Activated naive CD8-positive, alpha-beta T cell treated with anti-CD3 and anti-CD28 coated beads, Interleukin-2, amount 50 U/mL, for 24 hours (primary cell): ENCODE results near the gene PRKRIP1.
"Not testable (repeated sequence)": the region's sequence is repeated elsewhere in the genome, so short reads cannot be mapped to it uniquely, and the experiment has no call there.

Experiments
- ATAC-seq: fragments of 150-1000 bp; cut with Tn5 transposase; one replicate; pipeline ENCODE4 v1.10.0; 2021
- DNase-seq: peaks from one replicate; pipeline ENCODE4 v3.0.0; 2021
- H3K27ac Mint-ChIP-seq: one replicate; pipeline ENCODE4 v1.8.0; 2021; ENCODE audit warnings: mild to moderate bottlenecking, mixed read lengths
- H3K27me3 Mint-ChIP-seq: one replicate; pipeline ENCODE4 v1.8.0; 2021; ENCODE audit warnings: mixed read lengths
- H3K36me3 Mint-ChIP-seq: one replicate; pipeline ENCODE4 v1.8.0; 2021; ENCODE audit warnings: low read depth, mixed read lengths
- H3K4me1 Mint-ChIP-seq: one replicate; pipeline ENCODE4 v1.8.0; 2021; ENCODE audit warnings: mixed read lengths
- H3K4me3 Mint-ChIP-seq: one replicate; pipeline ENCODE4 v1.8.0; 2021; ENCODE audit warnings: mild to moderate bottlenecking, moderate library complexity, mixed read lengths
- H3K9me3 Mint-ChIP-seq: one replicate; pipeline ENCODE4 v1.8.0; 2021; ENCODE audit warnings: mixed read lengths

PRKRIP1 gene, protein sequence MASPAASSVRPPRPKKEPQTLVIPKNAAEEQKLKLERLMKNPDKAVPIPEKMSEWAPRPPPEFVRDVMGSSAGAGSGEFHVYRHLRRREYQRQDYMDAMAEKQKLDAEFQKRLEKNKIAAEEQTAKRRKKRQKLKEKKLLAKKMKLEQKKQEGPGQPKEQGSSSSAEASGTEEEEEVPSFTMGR

DNA sequence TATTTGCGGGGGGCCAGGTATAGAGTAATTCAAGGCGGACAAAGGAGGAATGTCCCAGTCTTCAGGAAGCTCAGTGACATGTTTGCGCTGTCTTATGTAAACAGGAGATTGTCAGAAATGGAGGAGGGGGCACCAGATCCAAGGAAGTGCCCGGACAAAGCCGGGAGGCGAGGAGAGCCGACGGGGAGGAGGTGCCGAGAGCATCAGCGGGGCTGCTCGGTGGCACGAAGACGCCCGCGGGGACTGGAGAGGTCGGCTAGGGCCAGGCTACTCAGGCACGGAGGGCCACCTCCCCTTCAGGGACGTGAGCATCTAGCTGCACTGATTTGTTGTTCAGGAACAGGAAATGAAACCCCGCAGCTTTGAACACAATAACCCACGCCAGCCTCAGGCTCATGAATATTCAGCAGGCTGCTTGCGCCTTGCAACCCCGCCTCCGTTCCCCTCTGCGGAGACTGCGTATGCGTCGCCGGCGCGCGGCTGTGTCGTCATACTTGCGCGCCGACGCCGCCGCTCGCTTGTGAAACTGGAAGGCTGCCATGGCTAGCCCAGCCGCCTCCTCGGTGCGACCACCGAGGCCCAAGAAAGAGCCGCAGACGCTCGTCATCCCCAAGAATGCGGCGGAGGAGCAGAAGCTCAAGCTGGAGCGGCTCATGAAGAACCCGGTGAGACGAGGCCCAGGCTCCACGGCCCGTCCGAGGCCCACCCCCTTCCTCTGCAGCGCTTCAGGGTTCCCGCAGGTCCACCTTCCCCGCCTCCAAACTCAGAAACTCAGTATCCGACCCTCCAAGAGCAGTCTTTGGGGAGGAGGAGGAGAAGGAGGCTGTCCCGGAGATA is at the start of gene PRKRIP1:
Gene PRKRIP1 (plus strand): TSS at position 491 of the 837 bp plus-strand sequence. CDS start 49 bp downstream, at position 540.
- no peaks in the 10 kb centered on the region for H3K27me3 Mint-ChIP-seq
- H3K4me1 Mint-ChIP-seq = peaks cover 17% of the 10 kb centered on the region
- no peaks in the 10 kb centered on the region for H3K9me3 Mint-ChIP-seq
- ATAC-seq = peak; percentile 98
- peak within 1 kb of the TSS; percentile 92 for H3K4me3 Mint-ChIP-seq
- DNase-seq = peak; percentile 82
- H3K36me3 Mint-ChIP-seq = peaks cover 26% of the 10 kb centered on the region
- H3K27ac Mint-ChIP-seq = peak within 1 kb of the TSS; percentile 86

DNA sequence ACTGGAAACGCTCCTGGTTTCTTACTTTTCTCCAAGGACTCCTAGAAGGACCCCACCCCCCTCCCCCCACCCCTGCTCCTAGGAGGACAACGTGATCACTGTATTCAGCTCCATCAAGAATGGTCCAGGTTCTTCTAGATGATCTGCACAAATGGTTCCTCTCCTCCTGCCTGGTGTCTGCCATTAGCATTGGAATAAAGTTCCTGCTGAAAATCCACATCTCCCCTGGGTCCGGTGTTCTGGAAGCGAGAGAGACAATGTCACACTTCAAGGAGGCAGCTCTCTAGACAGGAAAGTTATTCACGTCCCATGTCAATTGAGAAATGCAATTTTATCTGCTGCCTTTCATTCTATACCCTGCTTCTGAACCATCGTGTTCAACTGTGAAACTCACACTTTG is 49.2 kb upstream of the PRKRIP1 start:
- H3K36me3 Mint-ChIP-seq, H3K27me3 Mint-ChIP-seq, H3K27ac Mint-ChIP-seq, DNase-seq, H3K4me1 Mint-ChIP-seq, ATAC-seq, H3K4me3 Mint-ChIP-seq, H3K9me3 Mint-ChIP-seq: not testable (repeated sequence)

DNA sequence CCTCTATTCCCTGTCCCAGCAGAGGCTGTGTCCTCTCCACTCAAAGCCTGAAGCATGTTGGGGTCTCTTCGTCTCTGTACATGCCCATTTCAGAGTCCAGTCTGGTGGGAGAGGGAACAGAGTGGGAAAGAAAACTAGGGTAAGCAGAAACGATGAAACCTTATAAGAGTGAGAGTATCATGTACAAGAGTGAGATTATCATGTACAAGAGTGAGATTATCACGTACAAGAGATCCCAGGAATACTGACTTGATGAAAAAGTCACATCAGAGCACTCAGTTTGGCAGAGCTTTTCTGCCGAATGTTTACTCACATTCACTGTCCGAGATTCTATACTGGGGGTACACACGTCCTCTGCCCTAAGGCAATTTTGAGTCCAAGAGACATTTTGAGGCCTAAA is 39.8 kb upstream of the PRKRIP1 start, which contains the start of gene SPDYE6:
Gene SPDYE6 (minus strand): TSS at position 101 of the 400 bp plus-strand sequence. CDS start 421 bp downstream, outside the sequence.
- H3K9me3 Mint-ChIP-seq, H3K27ac Mint-ChIP-seq, DNase-seq, H3K27me3 Mint-ChIP-seq, ATAC-seq, H3K4me1 Mint-ChIP-seq, H3K4me3 Mint-ChIP-seq, H3K36me3 Mint-ChIP-seq: not testable (repeated sequence)

DNA sequence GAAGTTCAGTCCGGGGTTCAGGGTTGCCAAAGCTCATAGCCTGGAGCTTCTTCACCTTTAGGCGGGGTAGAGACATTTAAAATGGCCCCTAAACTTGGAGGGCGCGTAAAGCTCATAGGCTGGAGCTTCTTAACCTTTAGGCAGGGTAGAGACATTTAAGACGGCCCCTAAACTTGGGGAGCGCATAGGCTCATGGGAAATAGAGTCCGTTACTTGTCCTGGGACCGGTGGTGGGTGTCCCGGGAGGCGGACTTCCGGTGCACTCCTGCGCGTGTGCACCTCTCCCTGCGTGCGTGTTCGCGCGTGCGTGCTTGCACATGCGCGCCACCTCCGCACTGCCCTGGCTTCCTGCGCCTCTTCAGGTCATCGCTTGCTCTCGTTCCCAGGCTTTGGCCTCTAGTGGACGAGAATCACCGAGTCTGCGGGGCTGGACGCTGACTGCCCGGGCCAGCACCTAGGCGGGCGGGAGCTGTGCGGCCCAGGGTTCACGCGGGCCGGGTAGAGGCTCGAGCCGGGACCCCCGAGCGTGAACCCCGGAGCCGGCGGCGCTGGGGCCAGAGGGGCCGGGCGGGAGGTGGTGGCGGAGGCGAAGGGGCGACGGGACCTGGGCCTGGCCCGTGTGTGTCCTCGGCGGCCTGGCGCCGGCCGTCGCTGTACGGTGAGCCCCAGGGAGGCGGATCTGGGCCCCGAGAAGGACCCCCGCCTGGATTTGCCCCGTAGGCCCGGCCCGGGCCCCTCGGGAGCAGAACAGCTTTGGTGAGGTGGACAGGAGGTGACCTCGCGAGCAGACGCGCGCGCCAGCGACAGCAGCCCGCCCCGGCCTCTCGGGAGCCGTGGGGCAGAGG is 32.4 kb upstream of the PRKRIP1 start:
- Mint-ChIP-seq H3K36me3 (peaks cover 17% of the 10 kb centered on the region), H3K4me1 (peaks cover 21% of the 10 kb centered on the region), H3K4me3 (peak overlapping the region; percentile 91), H3K27ac (peak overlapping the region; percentile 86)
- not testable (repeated sequence) for H3K27me3 Mint-ChIP-seq, H3K9me3 Mint-ChIP-seq
- ATAC-seq (peak; percentile 100), DNase-seq (peak; percentile 91)

DNA sequence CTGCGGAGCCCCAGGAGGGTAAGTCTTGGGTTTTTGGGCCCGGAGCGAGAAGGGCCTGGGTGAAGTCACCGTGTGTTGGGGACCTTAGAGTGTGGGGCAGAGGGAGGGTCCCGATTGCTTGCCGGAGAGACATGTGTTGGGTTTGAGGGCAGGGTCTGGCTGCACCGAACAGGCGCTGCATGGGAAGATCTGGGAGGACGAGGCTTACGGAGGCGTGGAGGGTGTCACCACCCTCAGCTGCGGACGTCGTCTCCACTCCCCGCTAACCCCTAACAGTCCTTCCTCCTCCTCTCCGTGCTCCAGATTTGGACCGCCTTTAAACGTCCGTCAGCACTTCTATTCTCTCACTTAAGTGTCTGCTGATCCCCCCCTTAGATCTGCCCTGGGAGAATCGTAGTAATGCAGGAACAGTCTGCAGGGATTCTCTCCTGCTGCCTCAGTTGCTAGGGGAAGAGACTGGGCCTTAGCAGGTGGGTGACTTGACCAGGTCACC is 31.7 kb upstream of the PRKRIP1 start:
- Mint-ChIP-seq H3K27ac (peak overlapping the region; percentile 86), H3K36me3 (peaks cover 17% of the 10 kb centered on the region), H3K4me3 (peak overlapping the region; percentile 91), H3K4me1 (peaks cover 21% of the 10 kb centered on the region)
- not testable (repeated sequence) for ATAC-seq, H3K27me3 Mint-ChIP-seq, H3K9me3 Mint-ChIP-seq
- peak; percentile 19 for DNase-seq

DNA sequence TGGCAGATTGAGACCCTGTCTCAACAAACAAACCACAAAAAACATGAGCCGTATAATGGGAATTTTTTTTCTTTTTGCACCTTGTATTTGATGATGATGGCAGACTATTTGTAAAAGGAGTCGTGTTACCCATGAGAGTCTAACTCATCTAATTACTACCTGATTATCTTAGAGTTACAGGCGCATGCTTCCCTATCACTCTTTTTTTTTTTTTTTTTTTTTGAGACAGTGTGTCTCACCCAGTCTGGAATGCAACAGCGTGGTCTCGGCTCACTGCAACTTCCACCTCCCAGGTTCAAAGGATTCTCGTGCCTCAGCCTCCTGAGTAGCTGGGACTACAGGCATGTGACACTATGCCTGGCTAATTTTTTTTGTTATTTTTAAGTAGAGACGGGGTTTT is 30.8 kb upstream of the PRKRIP1 start:
- peaks cover 25% of the 10 kb centered on the region for H3K36me3 Mint-ChIP-seq
- not testable (repeated sequence) for H3K27me3 Mint-ChIP-seq, H3K9me3 Mint-ChIP-seq, H3K27ac Mint-ChIP-seq, DNase-seq, ATAC-seq
- peak overlapping the region; percentile 91 for H3K4me3 Mint-ChIP-seq
- peaks cover 26% of the 10 kb centered on the region for H3K4me1 Mint-ChIP-seq

DNA sequence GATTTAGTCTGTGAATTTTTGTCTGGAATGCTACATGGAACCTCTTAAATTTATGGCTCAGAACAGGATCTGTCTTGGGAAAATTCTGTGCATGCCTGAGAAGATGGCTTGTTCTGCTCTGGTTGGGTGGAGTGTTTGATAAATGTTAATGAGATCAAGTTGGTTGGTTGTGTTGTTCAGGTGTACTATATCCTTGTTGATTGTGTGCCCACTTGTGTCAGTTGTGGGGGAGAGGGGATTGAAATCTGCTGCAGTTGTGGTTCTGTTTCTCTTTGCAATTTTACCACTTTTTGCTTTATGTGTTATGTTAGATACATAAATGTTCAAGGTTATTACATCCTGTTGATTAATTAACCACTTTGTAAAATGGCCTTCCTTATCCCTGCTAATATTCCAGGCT is 26.1 kb upstream of the PRKRIP1 start:
- ATAC-seq, H3K27me3 Mint-ChIP-seq, H3K27ac Mint-ChIP-seq, H3K9me3 Mint-ChIP-seq, DNase-seq, H3K4me3 Mint-ChIP-seq: not testable (repeated sequence)
- H3K36me3 Mint-ChIP-seq = peaks cover 42% of the 10 kb centered on the region
- peaks cover 32% of the 10 kb centered on the region for H3K4me1 Mint-ChIP-seq

DNA sequence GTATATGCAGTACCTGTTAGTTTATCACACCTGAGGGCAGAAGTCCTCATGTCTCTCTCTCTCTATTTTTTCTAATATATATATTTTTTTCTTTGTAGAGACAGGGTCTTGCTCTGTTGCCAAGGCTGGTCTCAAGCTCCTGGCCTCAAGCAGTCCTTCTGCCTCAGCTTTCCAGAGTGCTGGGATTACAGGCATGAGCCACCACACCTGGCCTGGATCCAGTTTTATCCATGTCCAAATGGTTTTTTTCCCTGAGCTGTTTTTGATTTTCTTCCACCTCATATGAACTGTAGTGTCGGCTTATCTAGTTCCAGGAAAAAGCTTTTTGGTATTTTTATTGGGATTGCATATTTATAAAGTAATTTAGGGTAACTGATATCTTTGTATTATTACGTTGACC is 23.4 kb upstream of the PRKRIP1 start:
- not testable (repeated sequence) for DNase-seq, H3K27me3 Mint-ChIP-seq, ATAC-seq, H3K27ac Mint-ChIP-seq, H3K4me3 Mint-ChIP-seq, H3K9me3 Mint-ChIP-seq
- peaks cover 39% of the 10 kb centered on the region for H3K36me3 Mint-ChIP-seq
- H3K4me1 Mint-ChIP-seq = peaks cover 20% of the 10 kb centered on the region

DNA sequence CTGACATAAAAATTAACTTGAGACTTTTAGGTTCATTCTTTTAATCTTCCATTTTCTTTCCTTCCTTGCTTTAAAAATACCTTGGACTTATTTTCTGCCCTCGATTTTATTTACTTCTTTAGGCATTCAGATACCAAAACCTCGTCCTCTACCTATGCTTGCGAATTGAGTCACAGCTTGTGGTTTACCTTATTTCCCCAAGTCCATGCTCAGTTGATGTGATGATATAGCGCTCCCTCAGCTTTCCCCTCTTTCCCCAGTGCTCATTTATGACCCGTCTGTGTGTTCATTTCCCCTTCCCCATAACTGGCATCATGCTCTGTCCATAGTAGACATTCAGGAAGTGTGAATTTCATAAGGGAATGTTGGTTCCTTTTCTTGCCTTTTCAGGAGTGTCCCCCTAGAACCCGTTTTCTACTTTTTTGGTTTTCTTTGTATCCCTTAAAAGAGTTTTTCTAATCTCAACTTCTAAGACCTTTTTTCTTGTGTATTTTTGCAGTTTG is 19.1 kb upstream of the PRKRIP1 start:
- Mint-ChIP-seq H3K36me3 (peaks cover 35% of the 10 kb centered on the region), H3K4me3 (no peak overlapping the region), H3K27ac (peak overlapping the region; percentile 12), H3K27me3 (no peaks in the 10 kb centered on the region), H3K9me3 (no peaks in the 10 kb centered on the region), H3K4me1 (peaks cover 5% of the 10 kb centered on the region)
- no peak for DNase-seq
- no peak for ATAC-seq

DNA sequence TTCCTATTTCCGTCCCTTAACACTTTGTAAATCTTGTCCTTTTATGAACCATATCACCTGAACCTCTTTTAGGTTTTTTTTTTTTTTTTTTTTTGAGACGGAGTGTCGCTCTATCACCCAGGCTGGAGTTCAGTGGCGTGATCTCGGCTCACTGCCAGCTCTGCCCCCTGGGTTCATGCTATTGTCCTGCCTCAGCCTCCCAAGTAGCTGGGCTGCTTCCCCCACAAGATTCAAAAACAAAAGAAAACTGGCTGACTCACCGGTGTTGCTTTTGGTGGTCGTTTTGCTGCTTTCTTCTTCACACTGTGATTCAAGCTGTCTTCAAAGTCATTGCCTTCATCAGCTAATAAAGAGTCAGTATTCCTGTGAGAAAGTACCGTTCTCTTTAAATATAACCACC is 15.3 kb upstream of the PRKRIP1 start:
- H3K27me3 Mint-ChIP-seq, H3K9me3 Mint-ChIP-seq, ATAC-seq, H3K4me3 Mint-ChIP-seq, H3K4me1 Mint-ChIP-seq, DNase-seq, H3K27ac Mint-ChIP-seq: not testable (repeated sequence)
- peaks cover 29% of the 10 kb centered on the region for H3K36me3 Mint-ChIP-seq

DNA sequence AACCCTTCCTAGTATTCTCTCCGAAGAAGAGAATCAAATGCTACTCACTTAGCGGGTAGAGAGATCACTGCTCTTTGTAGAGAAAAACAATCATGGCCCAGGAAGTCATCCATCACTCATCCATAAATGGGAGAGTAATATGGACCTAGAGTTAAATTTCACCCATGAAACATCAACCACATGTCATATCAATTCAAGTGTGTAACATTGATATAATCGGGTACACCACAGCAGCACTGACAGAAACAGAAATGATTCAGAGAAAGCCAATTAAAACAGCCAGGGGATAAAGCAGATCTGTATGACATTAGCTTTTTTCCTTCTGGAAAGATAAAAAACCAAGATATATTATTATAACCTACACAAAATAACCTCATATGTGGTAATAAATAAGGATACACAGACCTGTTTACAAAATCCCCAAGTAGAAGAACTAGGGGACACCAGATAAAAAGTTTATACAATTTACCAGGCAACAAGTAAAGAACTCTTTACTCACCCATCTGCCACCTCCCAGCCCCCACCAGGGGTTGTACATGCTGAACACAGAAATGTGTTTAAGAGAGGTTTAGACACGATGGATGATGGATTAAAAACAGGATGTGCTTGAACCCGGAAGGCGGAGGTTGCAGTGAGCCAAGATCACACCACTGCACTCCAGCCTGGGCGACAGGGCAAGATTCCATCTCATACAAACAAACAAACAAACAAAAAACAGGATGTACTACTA is 14.3 kb upstream of the PRKRIP1 start:
- not testable (repeated sequence) for H3K27ac Mint-ChIP-seq, ATAC-seq, H3K4me1 Mint-ChIP-seq, DNase-seq, H3K27me3 Mint-ChIP-seq, H3K4me3 Mint-ChIP-seq, H3K9me3 Mint-ChIP-seq
- H3K36me3 Mint-ChIP-seq = peaks cover 32% of the 10 kb centered on the region

DNA sequence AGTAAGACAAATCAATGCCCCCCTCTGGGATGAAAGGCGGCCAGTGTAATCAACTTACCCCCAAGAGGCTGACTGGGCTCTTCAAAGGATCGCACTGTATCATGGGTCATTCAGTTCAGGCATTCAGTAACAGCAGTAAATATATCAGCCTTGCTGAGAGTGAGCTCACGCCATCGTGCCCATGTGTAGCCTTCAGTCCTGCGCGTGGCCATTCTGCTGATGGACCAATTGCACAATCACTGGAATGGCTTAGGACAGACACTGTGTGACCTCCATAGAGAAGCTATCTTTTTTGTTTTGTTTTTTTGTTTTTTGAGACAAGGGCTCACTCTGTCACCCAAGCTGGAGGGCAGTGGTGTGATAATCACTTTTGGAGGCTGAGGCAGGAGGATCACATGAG is 9.1 kb upstream of the PRKRIP1 start:
- no peak overlapping the region for H3K27ac Mint-ChIP-seq
- no peak overlapping the region for H3K4me3 Mint-ChIP-seq
- H3K36me3 Mint-ChIP-seq = peaks cover 16% of the 10 kb centered on the region
- DNase-seq = no peak
- H3K9me3 Mint-ChIP-seq = no peaks in the 10 kb centered on the region
- no peak for ATAC-seq
- H3K4me1 Mint-ChIP-seq = no peaks in the 10 kb centered on the region
- H3K27me3 Mint-ChIP-seq = no peaks in the 10 kb centered on the region

DNA sequence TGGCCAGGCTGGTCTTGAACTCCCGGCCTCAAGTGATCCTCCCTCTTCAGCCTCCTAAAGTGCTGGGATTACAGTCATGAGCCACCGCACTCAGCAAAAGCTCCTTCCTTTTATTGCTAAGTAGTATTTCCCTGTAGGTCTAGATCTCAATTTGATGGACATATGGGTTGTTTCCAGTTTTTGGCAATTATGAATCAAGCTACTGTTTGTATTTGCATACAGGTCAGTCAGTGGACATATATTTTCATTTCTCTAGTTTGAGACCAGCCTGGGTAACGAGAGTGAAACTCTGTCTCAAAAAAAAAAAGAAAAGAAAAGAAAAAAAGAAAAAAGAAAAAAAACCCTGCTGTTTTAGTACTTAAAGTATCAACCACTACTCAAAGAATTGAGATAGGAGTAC is 6.4 kb upstream of the PRKRIP1 start:
- no peak overlapping the region for H3K27ac Mint-ChIP-seq
- no peaks in the 10 kb centered on the region for H3K9me3 Mint-ChIP-seq
- H3K36me3 Mint-ChIP-seq = peaks cover 20% of the 10 kb centered on the region
- H3K27me3 Mint-ChIP-seq = no peaks in the 10 kb centered on the region
- DNase-seq (no peak), ATAC-seq (no peak)
- H3K4me1 Mint-ChIP-seq = no peaks in the 10 kb centered on the region
- no peak overlapping the region for H3K4me3 Mint-ChIP-seq
